T-helper 1 cell treated with Interleukin-12 subunit alpha and Interleukin-12 subunit beta and Interleukin-4 antibody, amounts not matched to agents 30 ng/mL and 1 ng/mL, for 36 hours (primary cell): ENCODE data around the gene SUGCT. TPM values are rescaled to one million over a fixed set of nuclear protein-coding genes. Genes with fewer than 3 reads are reported as not detected.

Experiments
- intact Hi-C: fragments of 100-400 bp; cut with micrococcal nuclease; formaldehyde crosslinking; loops from one replicate; pipeline ENCODE4 v1.15.1; 2024
- total RNA-seq: library from RNA; stranded (reverse); gene quantifications from 2 replicates; pipeline ENCODE4 v1.2.3, GENCODE V29; 2022

The SUGCT gene
- total RNA-seq, 1 donor from 2014 or later: not detected

DNA sequence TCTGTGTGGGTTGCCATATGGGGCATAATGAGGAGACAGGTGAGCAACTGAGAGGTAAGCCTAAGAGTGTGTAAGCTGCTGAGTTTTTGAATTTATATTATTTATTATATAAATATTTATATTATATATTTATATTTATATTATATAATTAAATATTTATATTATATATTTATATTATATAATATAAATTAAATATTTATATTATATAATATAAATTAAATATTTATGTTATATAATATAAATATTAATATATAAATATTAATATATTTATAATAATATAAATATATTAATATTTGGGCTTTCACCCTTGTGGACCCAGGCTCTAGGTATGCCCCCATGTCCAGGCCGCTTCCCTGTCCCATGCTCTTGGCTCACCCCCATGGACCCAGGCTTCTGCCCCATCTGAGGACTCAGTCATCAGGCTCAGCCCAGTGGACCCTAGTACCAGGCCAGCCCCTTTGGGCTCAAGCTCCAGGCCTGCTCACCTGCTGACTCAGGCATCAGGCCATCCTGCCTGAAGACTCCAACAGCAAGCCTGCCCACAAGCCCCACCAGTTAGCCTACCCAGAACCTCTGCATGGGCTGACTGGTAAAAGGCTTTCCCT is 755.4 kb downstream of the SUGCT start:
- intact Hi-C loops: no loop called here

DNA sequence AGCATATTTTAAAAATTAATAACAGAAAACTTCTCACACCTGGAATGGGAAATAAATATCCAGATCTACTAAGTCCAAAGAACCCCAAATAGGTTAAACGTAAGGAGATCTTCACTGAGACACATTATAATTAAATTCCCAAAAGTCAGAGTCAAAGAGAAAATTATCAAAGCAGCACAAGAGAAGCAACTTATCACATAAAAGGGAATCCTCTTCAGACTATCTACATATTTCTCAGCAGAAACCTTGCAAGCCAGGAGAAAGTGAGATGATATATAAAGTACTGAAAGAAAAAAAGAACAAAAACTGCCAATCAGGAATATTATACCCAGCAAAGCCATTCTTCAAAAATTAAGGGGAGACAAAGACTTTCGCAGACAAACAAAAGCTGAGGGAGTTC is 756.4 kb downstream of the SUGCT start:
- intact Hi-C loops: no loop called here

DNA sequence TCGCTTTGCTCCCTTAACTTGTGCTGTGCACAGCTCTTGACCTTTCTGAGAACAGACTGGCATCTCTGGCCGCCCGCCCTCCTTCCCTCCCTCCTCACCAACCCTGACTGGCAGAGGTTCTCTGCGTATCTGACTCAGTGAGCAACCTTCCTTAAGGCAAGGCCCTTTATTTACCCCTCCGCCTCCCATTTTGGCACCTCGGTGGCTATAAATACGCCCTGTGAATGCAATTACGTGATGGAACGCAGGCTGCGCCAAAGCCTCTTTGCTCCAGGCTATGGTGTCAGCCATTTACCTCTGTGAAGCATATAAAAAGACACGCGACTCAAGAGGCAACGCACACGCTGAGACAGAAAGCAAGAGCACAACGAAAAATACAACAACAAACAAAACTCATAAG is 764.3 kb downstream of the SUGCT start:
- intact Hi-C loops: no loop called here

DNA sequence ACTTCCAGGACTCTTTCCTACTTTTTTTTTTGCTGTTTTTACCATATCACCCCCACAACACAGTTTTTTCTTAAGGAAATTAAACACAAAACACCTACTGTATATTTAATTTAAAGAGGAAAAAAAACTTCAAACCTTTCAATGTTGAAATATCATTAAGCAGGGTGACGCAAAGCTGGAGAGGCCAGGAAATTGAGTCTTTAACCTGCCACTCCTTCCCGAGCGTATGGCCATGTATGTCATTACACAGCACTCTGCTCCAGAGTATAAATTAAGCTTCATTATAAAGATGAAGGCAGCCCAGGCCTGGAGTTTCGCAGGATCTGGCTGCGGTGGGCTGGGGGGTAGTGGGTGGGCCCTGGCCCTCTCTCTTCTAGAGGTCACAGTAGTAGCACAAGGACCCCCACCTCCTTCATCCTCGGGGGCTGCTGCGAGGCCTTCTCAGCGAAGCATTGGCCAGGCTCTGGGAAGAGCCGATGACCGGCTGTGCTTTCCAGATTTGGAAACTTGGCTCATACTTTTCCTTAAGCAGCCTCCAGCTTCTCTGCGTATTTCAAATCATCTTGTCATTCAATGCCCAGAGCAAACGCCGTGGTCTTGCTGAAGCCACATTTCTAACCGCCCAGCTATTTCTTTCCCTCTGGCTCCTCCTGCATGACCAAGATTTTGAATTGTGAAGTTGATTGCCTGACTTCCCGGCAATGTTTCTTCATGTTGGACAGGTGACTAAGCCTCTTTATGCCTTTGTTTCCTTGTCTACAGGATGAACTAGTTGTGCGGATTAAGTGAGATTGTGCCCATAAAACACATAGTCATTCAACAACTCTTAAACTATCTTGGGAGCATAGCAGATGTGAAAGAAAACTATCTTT is 765.1 kb downstream of the SUGCT start:
- intact Hi-C loops: no loop called here

DNA sequence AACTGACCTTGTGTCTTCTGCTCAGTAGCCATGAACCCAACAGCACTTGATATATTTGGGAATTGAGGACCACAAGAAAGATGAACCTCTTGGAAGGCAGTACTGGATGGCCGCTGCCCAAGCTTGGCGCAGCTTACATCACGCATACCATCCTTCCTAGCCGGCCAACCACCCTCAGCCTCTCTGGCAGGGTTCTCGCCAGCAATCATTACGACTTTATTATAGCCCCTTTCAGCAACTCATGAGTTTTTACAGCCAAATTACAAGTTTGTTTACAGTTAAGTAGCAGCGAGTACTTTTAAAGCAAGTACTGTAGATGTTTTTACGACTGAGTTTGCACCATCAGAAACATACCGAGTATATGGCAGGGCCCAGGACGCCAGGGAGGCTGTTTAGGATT is 769.1 kb downstream of the SUGCT start:
- intact Hi-C loops: no loop called here

DNA sequence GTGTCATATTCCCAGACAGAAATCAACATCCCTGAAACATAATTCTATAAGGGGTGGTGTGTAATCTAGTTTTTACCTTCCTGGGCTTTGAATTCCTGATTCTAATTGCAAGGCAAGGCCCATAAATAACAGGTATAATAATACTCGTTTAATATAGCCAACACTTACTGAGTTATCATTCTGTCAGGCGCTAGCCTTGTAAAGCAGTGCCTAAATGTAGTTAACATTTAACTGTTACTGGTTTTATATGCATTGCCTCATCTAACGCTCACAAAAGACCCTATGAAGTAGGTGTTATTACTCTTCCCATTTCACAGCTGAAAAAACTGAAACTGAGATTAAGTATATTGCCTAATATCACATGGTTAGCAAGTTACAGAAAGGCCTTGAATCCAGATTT is 772.5 kb downstream of the SUGCT start:
- intact Hi-C loops: no loop called here

DNA sequence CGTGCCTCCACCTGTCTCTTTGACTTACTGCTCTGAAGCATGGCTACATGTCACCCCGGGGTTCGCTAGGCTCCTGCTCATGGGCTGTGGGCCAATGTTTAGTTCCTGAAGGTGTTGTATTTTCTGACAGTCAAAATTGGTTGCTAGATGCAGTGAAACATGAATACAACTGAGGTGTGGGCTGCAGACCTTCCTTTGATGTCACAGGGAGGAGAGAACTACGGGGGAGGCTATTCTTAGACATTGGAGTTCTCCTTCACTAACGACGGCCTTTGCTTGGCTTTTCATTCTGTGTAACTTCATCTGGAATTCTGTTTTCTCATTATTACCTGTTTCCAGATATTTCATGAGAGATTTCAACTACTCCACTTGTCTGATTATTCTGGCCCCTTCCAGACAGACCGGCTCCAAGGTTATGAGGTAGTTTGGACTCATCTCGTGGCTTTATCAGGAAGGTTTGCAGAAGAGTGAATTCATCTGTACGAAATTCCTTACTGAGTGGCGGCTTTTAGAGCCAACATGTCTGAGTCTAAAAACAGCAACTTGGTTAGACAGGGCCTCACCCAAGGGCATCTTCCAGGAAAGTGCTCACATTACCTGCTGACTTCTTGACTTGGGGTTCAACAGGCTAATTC is 774.7 kb downstream of the SUGCT start:
- intact Hi-C loops: no loop called here

Other genes with a start within 250 kb of the SUGCT start
- 55.1 and 60.0 TPM in 2 replicates for gene CDK13, start 184.7 kb upstream of the SUGCT start, total RNA-seq
- gene MPLKIP, start 383 bp upstream of the SUGCT start, total RNA-seq: 28.1 and 28.8 TPM in 2 replicates